OCI-LY7 (cell line): ENCODE measurements around the gene CRY2. TPM values are rescaled to one million over a fixed set of nuclear protein-coding genes. Genes with fewer than 3 reads are reported as not detected.

Experiments used
- BruUV-seq: library from RNA; stranded (reverse); fragments of 400-500 nt; replicated peaks from 2 replicates; lab custom pipeline; 2021; lab: Mats Ljungman, UMichigan
- CTCF ChIA-PET: fragments of 300-600 bp; sonication (Branson Sonifier 250); formaldehyde crosslinking; loops from one replicate; lab custom pipeline; 2022; ENCODE audit warnings: antibody characterized with exemption; ENCODE audit not compliant: unreplicated experiment; lab: Charles Lee
- POLR2A ChIA-PET: fragments of 300-600 bp; sonication (Branson Sonifier 250); formaldehyde crosslinking; loops from one replicate; lab custom pipeline; 2022; ENCODE audit warnings: antibody characterized with exemption; lab: Charles Lee
- DNase-seq: peaks from one replicate; pipeline ENCODE4 v3.0.0-alpha.2; 2015; ENCODE audit warnings: low spot score
- H2AFZ ChIP-seq: fragments of 200-600 bp; sonication (generic), shearing (Covaris generic); 2 replicates; pipeline ENCODE4 v1.6.1; 2014; ENCODE audit warnings: mild to moderate bottlenecking, antibody characterized with exemption, low read length, moderate library complexity
- H3K27ac ChIP-seq: fragments of 200-600 bp; sonication (generic); 2 replicates; pipeline ENCODE4 v1.5.1; 2014; ENCODE audit warnings: mixed run types, low read depth, mild to moderate bottlenecking, moderate library complexity, low read length, inconsistent platforms; ENCODE audit not compliant: poor library complexity, severe bottlenecking
- H3K36me3 ChIP-seq: fragments of 200-600 bp; sonication (generic); 2 replicates; pipeline ENCODE4 v1.6.1; 2014; ENCODE audit warnings: mild to moderate bottlenecking, antibody characterized with exemption, low read length, moderate library complexity, mixed read lengths; ENCODE audit not compliant: insufficient read depth
- H3K4me1 ChIP-seq: fragments of 200-600 bp; sonication (generic); 2 replicates; pipeline ENCODE4 v1.5.1; 2014; ENCODE audit warnings: mild to moderate bottlenecking, low read length; ENCODE audit not compliant: insufficient read depth, poor library complexity, severe bottlenecking
- H3K4me2 ChIP-seq: fragments of 200-600 bp; sonication (generic); 2 replicates; pipeline ENCODE4 v1.6.1; 2014; ENCODE audit warnings: mild to moderate bottlenecking, low read length
- H3K4me3 ChIP-seq: fragments of 200-600 bp; sonication (generic); 2 replicates; pipeline ENCODE4 v1.5.1; 2014; ENCODE audit warnings: mild to moderate bottlenecking, low read depth, low read length; ENCODE audit not compliant: poor library complexity, severe bottlenecking
- H3K79me2 ChIP-seq: fragments of 200-600 bp; sonication (generic); 2 replicates; pipeline ENCODE4 v1.6.1; 2016; ENCODE audit warnings: low read depth, mild to moderate bottlenecking, low read length, moderate library complexity, mixed read lengths; ENCODE audit not compliant: insufficient read depth
- H3K9me2 ChIP-seq: fragments of 200-600 bp; sonication (generic); 2 replicates; pipeline ENCODE4 v1.6.1; 2016; ENCODE audit warnings: mild to moderate bottlenecking, low read length, mixed read lengths; ENCODE audit not compliant: insufficient read depth
- H3K9me3 ChIP-seq: fragments of 200-600 bp; sonication (generic); 2 replicates; pipeline ENCODE4 v1.6.1; 2014; ENCODE audit warnings: mild to moderate bottlenecking, mixed run types, low read length, mixed read lengths
- H4K20me1 ChIP-seq: fragments of 200-600 bp; sonication (generic); 2 replicates; pipeline ENCODE4 v1.6.1; 2014; ENCODE audit warnings: mild to moderate bottlenecking, antibody characterized with exemption, low read length, moderate library complexity, mixed read lengths; ENCODE audit not compliant: insufficient read depth
- EZH2phosphoT487 ChIP-seq: fragments of 200-600 bp; sonication (generic); IDR thresholded peaks from 2 replicates; pipeline ENCODE4 v1.6.1; 2018; ENCODE audit warnings: low read depth, borderline replicate concordance, mild to moderate bottlenecking, mixed run types, antibody characterized with exemption, low read length, moderate library complexity, mixed read lengths
- intact Hi-C: fragments of 100-400 bp; cut with micrococcal nuclease; formaldehyde crosslinking; loops from one replicate; pipeline ENCODE4 v1.10.0; 2022; ENCODE audit not compliant: unreplicated experiment
- total RNA-seq, 2 experiments: library from RNA; depleted of rRNA in 1 of 2; stranded (reverse); fragments of >200 nt in 1 of 2; shearing (Covaris generic) in 1 of 2; gene quantifications; 2 replicates each; pipeline ENCODE4 v1.2.3, GENCODE V29; 2014 to 2022
- TF ChIP-seq, protein P1 (sequence below): fragments of 200-600 bp; sonication (generic); conservative IDR thresholded peaks from 2 replicates; pipeline ENCODE4 v1.5.1; 2014; ENCODE audit warnings: mild to moderate bottlenecking, antibody characterized with exemption, low read length, moderate library complexity, mixed read lengths

The CRY2 gene
- total RNA-seq, 2 experiments from 2014 or later = 19.2 to 24.6 TPM

- TF ChIP-seq, protein P1, sequence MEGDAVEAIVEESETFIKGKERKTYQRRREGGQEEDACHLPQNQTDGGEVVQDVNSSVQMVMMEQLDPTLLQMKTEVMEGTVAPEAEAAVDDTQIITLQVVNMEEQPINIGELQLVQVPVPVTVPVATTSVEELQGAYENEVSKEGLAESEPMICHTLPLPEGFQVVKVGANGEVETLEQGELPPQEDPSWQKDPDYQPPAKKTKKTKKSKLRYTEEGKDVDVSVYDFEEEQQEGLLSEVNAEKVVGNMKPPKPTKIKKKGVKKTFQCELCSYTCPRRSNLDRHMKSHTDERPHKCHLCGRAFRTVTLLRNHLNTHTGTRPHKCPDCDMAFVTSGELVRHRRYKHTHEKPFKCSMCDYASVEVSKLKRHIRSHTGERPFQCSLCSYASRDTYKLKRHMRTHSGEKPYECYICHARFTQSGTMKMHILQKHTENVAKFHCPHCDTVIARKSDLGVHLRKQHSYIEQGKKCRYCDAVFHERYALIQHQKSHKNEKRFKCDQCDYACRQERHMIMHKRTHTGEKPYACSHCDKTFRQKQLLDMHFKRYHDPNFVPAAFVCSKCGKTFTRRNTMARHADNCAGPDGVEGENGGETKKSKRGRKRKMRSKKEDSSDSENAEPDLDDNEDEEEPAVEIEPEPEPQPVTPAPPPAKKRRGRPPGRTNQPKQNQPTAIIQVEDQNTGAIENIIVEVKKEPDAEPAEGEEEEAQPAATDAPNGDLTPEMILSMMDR = no peak
- TF ChIP-seq EZH2phosphoT487 = no peak
- Histone ChIP-seq H3K27ac (no peak overlapping the region), H2AFZ (no peak overlapping the region), H4K20me1 (no peaks in the 10 kb centered on the region), H3K79me2 (no peaks in the 10 kb centered on the region), H3K36me3 (peaks cover 62% of the 10 kb centered on the region), H3K4me2 (no peak overlapping the region), H3K9me2 (no peaks in the 10 kb centered on the region), H3K9me3 (no peaks in the 10 kb centered on the region), H3K4me1 (no peaks in the 10 kb centered on the region), H3K4me3 (no peak overlapping the region)
- ChIA-PET CTCF (no interaction called here), POLR2A (no interaction called here)
- intact Hi-C loops = no loop called here
- BruUV-seq = no TSS peak
- DNase-seq = no peak
These were observed 16.8 kb downstream of the CRY2 start for GRCh38 chr11:45864041-45864440.

- ChIA-PET CTCF (no interaction called here), POLR2A (no interaction called here)
- intact Hi-C loops = no loop called here
These were observed 22.3 kb downstream of the CRY2 start for GRCh38 chr11:45869551-45869950.

GRCh38 chr11:45870706-45871105 lies 23.4 kb downstream of the CRY2 start:
- no peaks in the 10 kb centered on the region for H3K9me2 ChIP-seq
- H4K20me1 ChIP-seq = no peaks in the 10 kb centered on the region
- H3K4me3 ChIP-seq = no peak overlapping the region
- no TSS peak for BruUV-seq
- no peak overlapping the region for H2AFZ ChIP-seq
- intact Hi-C loops = no loop called here
- no peak for DNase-seq
- no peaks in the 10 kb centered on the region for H3K79me2 ChIP-seq
- TF ChIP-seq EZH2phosphoT487 = no peak
- TF ChIP-seq, protein P1 = no peak
- ChIA-PET POLR2A (interaction anchor here (0.9 kb wide), 1 partner anchor 9 kb away, joined by 3 read pairs; no protein-coding TSS in a partner anchor), CTCF (interaction anchor here (0.6 kb wide), 1 partner anchor 517 kb away, joined by 3 read pairs; no protein-coding TSS in a partner anchor)
- no peak overlapping the region for H3K27ac ChIP-seq
- no peaks in the 10 kb centered on the region for H3K4me1 ChIP-seq
- H3K4me2 ChIP-seq = no peak overlapping the region
- no peaks in the 10 kb centered on the region for H3K9me3 ChIP-seq
- H3K36me3 ChIP-seq = peaks cover 62% of the 10 kb centered on the region

More at GRCh38 chr11:45869551-45869950, 22.3 kb downstream of the CRY2 start:
- Histone ChIP-seq H3K27ac (no peak overlapping the region), H3K4me1 (no peaks in the 10 kb centered on the region), H4K20me1 (no peaks in the 10 kb centered on the region), H3K36me3 (peaks cover 55% of the 10 kb centered on the region), H3K9me2 (no peaks in the 10 kb centered on the region), H3K4me3 (no peak overlapping the region), H3K4me2 (no peak overlapping the region), H2AFZ (no peak overlapping the region), H3K9me3 (no peaks in the 10 kb centered on the region), H3K79me2 (no peaks in the 10 kb centered on the region)
- no TSS peak for BruUV-seq
- TF ChIP-seq, protein P1 = no peak
- no peak for TF ChIP-seq EZH2phosphoT487
- no peak for DNase-seq
